Skeletal muscle cell (primary cell): Measurements from ENCODE around the gene HNRNPU.

Experiments
- DNase-seq: peaks from one replicate; pipeline ENCODE4 v3.0.0-alpha.2; 2010; ENCODE audit warnings: low read depth
- H3K4me3 ChIP-seq: 2 replicates; pipeline ENCODE4 v1.5.1; 2011; ENCODE audit warnings: low read depth, mild to moderate bottlenecking, control low read depth, low read length, moderate library complexity

HNRNPU gene

DNA sequence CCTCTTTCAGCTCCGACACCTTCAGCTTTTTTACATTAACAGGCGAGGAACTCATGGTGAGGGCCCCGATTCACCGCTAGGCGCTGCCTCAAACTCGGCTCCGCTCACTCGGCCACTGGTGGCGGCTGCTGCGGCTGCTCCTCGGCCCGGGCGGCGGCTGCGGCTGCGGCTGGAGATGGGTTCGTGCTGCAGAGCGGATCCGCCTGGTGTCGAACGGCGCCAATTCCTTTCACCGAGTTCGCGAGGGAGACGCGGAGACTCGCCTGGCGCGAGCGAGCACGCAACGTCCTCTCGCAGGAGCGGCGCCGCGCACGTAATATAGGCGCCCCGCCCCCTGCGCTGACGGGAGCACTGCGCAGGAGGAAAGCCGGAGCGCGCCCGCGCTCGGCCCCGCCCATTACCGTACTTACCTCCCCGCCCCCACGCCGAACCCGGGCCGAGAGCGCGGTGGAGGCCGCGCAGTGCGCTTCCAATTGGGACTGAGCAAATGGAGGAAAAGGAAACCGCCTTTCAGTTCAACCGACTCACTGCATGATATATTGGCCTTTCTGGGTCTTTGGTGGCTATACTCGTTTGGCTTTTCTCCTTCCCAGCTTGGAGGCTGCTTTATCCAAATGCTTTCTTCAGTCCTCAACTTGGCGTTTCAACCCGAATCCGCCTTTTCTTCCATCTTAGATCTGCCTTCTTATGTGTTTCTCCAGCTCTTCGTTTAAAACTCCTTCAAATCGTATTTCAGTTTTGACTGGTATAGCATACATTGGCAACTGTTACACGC, at the start of gene HNRNPU:
Gene HNRNPU, minus strand, starts transcription at position 291 of the 775 bp plus-strand sequence. Its CDS starts 236 bp downstream, at position 55.
- peak; percentile 91 for DNase-seq
- H3K4me3 ChIP-seq: peak within 1 kb of the TSS; percentile 98

GRCh38 chr1:244913806-244914205, 49.5 kb upstream of the HNRNPU start:
- no peak overlapping the region for H3K4me3 ChIP-seq
- no peak for DNase-seq

GRCh38 chr1:244904119-244904518, 39.8 kb upstream of the HNRNPU start:
- no peak overlapping the region for H3K4me3 ChIP-seq

DNA sequence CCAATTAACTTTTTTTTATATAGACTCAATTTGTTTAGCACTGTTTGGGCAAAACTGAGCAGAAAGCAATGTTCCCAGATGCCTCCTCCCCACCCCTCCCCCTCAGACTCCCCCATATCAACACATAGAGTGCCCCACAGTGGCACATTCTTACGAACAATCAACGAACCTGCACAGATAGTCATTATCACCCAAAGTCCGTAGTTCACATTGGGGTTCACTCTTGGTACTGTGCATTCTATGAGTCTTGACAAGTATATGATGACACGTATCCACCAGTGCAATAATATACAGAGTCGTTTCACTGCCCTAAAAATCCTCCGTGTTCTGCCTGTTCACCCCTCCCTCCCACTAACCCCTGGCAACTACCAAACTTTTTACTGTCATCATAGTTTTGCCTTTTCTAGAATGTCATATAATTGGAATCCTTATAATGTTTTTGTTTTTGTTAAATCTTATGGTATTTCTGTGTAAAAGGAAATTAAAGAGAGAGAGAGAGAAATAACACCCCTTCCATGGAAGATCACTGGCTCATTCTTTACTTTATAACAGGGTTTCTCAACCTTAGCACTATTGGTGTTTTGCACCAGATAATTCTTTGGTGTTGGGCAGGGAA, 37.2 kb upstream of the HNRNPU start:
- DNase-seq: no peak
- no peak overlapping the region for H3K4me3 ChIP-seq

More at GRCh38 chr1:244904119-244904518, 39.8 kb upstream of the HNRNPU start:
- no peak for DNase-seq

DNA sequence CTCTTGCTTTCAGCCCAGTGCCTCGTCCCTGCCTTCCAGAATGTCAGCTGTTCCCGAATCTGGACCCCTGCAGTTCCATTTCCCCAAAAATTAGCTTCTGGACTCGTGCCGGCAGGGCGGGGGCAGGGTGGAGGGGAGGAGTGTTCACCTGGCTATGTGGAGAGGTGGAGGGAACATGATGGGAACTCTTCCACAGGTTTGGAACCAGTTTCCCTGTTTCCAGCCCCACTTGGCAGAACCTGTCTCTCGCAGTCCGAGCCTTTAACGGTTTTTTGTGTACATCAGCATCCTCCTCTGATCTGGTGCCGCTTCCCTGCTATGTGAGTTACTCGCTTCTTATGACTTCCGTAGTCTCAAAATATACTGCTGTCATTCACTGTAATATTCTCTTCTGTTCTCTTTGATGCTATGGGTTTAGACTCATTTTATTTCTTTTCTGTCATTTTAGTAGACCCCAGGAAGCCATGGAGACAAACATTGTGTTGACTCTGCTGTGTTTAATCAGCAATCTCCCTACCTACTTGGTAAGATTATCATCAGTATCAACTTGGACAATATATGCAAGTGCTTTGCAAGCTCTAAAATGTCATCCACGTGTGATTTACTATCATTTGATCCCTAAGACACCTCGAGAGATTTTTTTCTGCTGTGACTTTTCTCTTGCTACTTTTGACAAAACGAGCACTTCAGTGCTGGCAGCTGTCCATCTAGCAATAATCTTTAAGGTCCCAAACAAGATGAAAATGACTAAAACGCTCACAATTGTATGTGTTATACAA, 33.3 kb upstream of the HNRNPU start:
- H3K4me3 ChIP-seq: no peak overlapping the region
- no peak for DNase-seq

GRCh38 chr1:244896550-244896949, 32.2 kb upstream of the HNRNPU start:
- DNase-seq: peak; percentile 34

GRCh38 chr1:244893836-244894235, 29.5 kb upstream of the HNRNPU start:
- DNase-seq: no peak
- no peak overlapping the region for H3K4me3 ChIP-seq

More at GRCh38 chr1:244896550-244896949, 32.2 kb upstream of the HNRNPU start:
- no peak overlapping the region for H3K4me3 ChIP-seq

- no peak overlapping the region for H3K4me3 ChIP-seq
- no peak for DNase-seq
These were observed 22.9 kb upstream of the HNRNPU start for GRCh38 chr1:244887281-244887680.

- DNase-seq: no peak
- no peak overlapping the region for H3K4me3 ChIP-seq
These were observed 17.4 kb upstream of the HNRNPU start for GRCh38 chr1:244881552-244882280.

GRCh38 chr1:244878681-244879080, 14.3 kb upstream of the HNRNPU start:
- DNase-seq: no peak
- H3K4me3 ChIP-seq: no peak overlapping the region

DNA sequence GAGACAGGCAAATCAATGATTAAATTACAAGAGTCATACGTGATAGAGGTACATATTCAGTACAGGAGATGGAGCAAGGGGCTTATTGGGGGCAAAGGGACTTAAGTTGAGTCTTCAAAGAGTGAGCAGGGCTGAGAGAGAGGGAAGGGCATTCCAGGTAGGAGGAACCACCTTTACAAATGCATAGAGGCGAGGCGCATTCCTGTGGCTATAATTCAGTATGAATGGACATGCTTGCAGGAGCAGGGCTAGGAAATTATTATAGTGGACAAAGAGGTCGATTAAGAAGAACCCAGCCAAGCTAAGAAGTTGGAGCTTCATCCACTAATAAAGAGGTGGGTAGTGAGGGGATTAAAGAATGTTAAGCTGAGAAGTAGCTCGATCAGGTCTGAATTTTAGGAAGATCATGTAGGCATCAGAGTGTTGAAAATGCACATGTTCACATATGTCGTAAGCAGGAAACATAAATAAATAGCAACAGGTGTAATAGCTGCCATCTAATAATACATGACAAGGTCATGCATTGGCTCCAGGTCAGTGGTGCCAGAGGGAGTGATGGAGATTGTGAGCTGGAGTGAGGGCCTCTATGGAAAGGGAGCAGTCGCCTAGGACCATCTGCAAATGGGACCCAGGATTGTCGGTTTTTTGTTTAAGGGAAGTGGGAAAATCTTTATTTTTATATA, 12.0 kb upstream of the HNRNPU start:
- H3K4me3 ChIP-seq: no peak overlapping the region
- DNase-seq: no peak

GRCh38 chr1:244874974-244875579, 10.7 kb upstream of the HNRNPU start:
- no peak for DNase-seq
- H3K4me3 ChIP-seq: no peak overlapping the region

GRCh38 chr1:244869950-244870349, 5.6 kb upstream of the HNRNPU start:
- DNase-seq: no peak
- no peak overlapping the region for H3K4me3 ChIP-seq

DNA sequence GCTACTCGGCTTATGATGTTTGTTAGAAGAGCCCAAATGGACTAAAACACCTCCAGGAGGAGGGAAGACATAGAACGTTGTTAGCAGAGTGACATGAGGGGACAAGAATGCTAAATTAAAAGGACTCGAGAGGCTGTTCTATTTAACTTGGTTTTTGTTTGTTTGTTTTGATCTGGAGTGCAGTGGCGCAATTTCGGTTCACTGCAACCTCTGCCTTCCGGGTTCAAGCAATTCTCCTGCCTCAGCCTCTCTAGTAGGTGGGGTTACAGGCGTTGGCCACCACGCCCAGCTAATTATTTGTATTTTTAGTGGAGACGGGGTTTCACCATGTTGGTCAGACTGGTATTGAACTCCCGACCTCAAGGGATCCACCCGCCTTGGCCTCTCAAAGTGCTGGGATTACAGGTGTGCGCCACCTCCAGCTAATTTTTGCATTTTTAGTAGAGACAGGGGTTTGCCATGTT, 5.1 kb upstream of the HNRNPU start:
- no peak for DNase-seq
- no peak overlapping the region for H3K4me3 ChIP-seq

GRCh38 chr1:244868484-244869363, 4.4 kb upstream of the HNRNPU start:
- DNase-seq: no peak

DNA sequence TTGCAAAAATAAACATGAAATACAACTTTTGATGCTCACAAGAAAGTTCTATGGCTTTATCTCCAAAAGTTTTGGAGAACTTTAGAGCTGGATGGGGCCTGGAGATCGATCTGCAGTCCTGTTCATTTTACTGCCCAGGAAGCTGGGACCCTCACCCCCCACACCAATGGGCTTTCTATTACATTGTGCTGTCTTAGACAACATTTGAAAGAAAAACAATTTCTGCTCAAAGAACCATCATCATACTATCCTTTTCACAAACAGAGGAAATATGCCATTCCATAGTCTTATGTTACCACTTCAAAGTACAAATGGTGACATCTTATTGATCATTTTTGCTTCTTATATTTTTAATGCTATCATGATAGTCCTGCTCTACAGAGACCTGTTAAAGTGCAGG, 2.0 kb upstream of the HNRNPU start:
- no peak overlapping the region for H3K4me3 ChIP-seq
- no peak for DNase-seq

More at GRCh38 chr1:244868484-244869363, 4.4 kb upstream of the HNRNPU start:
- no peak overlapping the region for H3K4me3 ChIP-seq

DNA sequence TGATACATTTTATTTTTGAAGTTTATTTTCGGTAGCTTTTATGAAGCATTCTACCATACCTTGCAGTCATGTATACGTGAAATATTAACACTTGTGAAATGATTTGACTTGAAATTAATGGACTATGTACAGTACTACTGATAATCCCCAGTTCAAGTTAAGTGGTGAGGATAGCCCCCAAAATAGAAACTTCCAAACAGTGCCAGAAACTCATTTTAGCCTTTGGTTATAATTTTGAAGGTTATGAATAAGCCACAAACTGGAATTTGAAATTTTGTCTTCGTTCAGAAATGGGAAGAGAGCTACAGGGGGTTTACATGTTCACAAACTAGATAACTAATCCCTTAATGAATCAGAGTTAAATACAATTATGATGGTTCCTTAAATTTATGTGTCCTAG, 1.5 kb upstream of the HNRNPU start:
- DNase-seq: no peak
- no peak overlapping the region for H3K4me3 ChIP-seq

DNA sequence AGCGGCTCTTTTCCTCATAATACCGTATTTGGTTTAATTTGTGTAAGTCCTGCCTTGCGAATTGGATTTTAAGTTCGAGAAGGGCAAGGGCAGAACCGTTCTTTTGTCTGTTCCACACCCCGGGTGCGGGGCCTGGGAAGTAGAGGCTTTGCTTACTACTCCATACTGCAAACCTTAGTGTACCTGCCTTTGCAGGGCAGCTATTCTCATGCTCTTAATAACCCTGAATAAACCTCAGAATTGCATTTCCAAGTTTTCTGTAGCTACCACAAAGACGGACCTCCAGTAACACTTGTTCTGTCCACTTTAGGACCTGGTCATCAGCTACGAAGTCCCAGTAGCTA, 657 bp upstream of the HNRNPU start:
- peak overlapping the region; percentile 98 for H3K4me3 ChIP-seq
- DNase-seq: no peak
